Uterus (tissue), 2 donors: ENCODE results near the gene SBNO2.

Source experiments
- CTCF ChIP-seq, 4 experiments: fragments of 200-600 bp in 2 of 4; fragments of 450-650 bp in 2 of 4; sonication (generic) in 2 of 4; IDR thresholded peaks; one replicate each; pipeline ENCODE4 v1.5.1; 2016 to 2019; ENCODE audit warnings: antibody characterized with exemption in 4 of 4, mild to moderate bottlenecking in 2 of 4, moderate library complexity in 1 of 4
- POLR2A ChIP-seq, 2 donors: fragments of 450-650 bp; IDR thresholded peaks; one replicate each; pipeline ENCODE4 v1.6.1; 2016; ENCODE audit warnings: antibody characterized with exemption in 2 of 2, mild to moderate bottlenecking in 1 of 2, moderate library complexity in 1 of 2

DNA sequence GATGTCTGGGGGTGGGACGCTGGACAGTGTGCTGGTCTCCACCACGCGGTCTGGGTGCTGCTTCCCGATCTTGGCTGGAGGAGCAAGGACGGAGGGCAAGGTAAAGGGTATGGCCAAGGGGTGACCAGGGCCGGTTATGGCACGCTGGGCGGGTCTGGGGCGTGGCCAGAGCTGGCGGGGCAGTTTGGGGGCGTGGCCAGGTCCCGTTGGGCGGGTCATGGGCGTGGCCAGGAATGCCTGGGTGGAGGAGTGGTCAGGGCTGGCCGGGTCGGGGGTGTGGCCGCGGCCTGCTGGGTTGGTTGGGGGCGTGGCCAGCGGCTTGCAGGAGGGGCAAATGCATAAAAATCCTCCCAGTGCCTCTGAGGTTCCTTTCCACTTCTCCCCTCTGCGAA lies 51.1 kb downstream of the SBNO2 start:
- TF ChIP-seq POLR2A (IDR thresholded peaks at IDR 0.05) (no peak), CTCF (IDR thresholded peaks at IDR 0.05) (no peak)
